Umbilical cord (tissue), 2 donors: ENCODE measurements around the gene PYDC1. TPM values are rescaled to one million over a fixed set of nuclear protein-coding genes. Genes with fewer than 3 reads are reported as not detected.
"Not testable (repeated sequence)": the region's sequence is repeated elsewhere in the genome, so short reads cannot be mapped to it uniquely, and the experiment has no call there.

Experiments used
- DNase-seq: peaks from one replicate; pipeline ENCODE4 v3.0.0-alpha.2; 2015; ENCODE audit warnings: low spot score
- total RNA-seq: library from RNA; depleted of rRNA; stranded (reverse); fragments of >200 nt; gene quantifications from one replicate; pipeline ENCODE4 v1.2.3, GENCODE V29; 2014; ENCODE audit warnings: low replicate concordance; ENCODE audit not compliant: insufficient read depth

Gene PYDC1
- not detected for total RNA-seq

GRCh38 chr16:31216422-31217135, at the start of gene PYDC1:
Gene PYDC1 (minus strand): TSS chr16:31217135. CDS start chr16:31217028, 107 bp downstream.
- no peak for DNase-seq

- DNase-seq: no peak
These were observed 48.7 kb upstream of the PYDC1 start for GRCh38 chr16:31265329-31266245.

- DNase-seq: no peak
These were observed 45.1 kb upstream of the PYDC1 start for GRCh38 chr16:31262084-31262483.

- no peak for DNase-seq
These were observed 43.4 kb upstream of the PYDC1 start for GRCh38 chr16:31260136-31260931.

- DNase-seq: no peak
These were observed 41.4 kb upstream of the PYDC1 start for GRCh38 chr16:31258366-31258765.

GRCh38 chr16:31256466-31256865, 39.5 kb upstream of the PYDC1 start:
- DNase-seq: no peak

DNA sequence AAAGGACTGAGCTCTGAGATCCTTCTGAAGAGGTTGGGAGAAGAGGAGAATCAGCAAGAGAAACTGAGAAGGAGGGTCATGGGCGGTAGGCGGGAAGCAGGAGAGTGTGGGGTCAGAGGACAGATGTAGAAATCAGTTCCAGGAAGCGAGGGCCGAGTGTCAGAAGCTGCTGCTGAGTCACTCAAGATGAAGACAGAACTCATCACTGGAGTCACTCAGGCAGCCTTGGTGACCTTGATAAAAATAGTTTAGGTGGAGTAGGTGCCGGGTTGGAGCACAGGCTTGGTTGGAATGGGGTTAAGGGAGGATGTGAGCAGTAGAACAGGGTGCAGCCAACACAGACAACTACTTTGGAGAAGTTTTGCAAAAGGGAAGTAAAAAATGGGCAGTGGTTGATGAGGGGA, 36.7 kb upstream of the PYDC1 start:
- peak; percentile 12 for DNase-seq

DNA sequence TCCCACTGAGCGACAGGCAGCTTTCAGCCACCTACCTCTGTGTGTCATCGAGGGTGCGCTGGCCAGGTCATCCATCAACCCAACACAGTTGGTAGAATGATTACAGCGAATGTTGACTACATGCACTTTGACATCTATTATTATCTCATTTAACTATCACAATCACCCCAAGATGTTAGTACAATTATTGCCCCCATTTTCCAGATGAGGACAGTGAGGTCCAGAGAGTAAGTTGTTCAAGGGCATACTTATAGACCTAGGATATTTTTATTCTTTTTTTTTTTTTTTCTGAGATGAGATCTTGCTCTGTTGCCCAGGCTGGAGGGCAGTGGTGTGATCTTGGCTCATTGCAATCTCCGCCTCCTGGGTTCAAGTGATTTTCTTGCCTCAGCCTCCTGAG, 34.5 kb upstream of the PYDC1 start:
- DNase-seq: no peak

- DNase-seq: no peak
These were observed 33.9 kb upstream of the PYDC1 start for GRCh38 chr16:31250782-31251384.

DNA sequence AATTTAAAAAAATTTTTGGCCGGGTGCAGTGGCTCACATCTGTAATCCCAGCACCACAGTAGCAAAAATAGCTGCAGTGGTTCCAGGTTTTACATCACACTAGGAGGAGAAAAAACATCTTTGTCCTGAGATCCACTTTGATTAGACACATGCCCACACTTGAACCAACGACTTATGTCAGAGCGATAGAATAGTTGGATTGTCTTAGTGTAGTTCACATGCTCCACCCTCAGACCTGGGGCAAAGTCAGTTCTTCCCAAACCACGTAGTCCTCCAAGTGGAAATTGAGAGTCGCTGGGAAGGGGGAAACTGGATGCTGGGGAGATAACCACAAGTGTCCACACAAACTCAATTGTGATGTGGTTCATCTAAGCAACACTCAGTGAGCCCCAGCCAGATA, 31.4 kb upstream of the PYDC1 start:
- no peak for DNase-seq

DNA sequence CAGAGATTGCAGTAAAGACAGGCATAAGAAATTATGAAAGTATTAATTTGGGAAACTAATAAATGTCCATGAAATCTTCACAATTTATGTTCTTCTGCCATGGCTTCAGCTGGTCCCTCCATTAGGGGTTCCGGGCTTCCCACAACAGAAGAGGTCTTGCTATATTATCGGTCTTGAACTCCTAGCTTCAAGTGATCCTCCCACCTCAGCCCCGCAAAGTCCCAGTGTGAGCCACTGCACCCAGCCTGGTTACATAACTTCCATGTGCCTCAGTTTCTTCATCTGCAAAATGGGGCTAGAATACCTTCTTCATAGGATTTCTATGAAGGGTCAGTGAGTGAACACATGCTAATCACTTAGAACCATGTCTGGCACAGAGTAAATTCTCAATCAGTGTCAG, 29.4 kb upstream of the PYDC1 start:
- DNase-seq: no peak

DNA sequence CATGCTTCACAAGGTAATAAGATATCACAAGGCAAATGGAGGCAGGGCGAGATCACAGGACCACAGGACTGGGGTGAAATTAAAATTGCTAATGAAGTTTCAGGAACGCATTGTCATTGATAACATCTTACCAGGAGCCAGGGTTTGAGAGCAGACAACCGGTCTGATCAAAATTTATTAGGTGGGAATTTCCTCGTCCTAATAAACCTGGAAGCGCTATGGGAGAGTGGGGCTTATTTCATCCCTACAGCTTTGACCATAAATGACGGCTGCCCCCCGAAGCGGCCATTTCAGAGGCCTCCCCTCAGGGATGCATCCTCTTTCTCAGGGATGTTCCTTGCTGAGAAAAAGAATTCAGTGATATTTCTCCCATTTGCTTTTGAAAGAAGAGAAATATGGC, 28.7 kb upstream of the PYDC1 start:
- DNase-seq: not testable (repeated sequence)

- peak; percentile 37 for DNase-seq
These were observed 27.1 kb upstream of the PYDC1 start for GRCh38 chr16:31243734-31244670.

DNA sequence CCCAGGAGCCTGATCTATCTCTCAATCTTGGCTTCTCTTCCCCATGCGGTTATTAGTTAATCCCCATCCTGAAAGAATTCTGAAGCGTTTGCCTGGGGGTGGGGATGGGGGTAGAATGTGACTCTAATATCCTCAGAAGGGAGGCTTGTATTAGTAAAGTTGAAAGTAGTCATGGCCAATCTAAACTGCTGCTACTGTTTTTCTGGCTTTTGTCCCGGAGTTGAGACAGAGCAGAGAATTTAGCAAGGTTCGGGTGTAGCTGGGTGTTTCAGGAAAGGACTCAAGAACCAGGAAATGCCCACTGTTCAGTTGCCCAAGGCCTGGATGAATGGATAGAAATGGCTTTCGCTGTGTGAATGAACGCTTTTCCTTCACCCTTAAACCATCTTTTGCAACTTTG, 25.3 kb upstream of the PYDC1 start:
- DNase-seq: no peak

- no peak for DNase-seq
These were observed 21.1 kb upstream of the PYDC1 start for GRCh38 chr16:31238041-31238440.

GRCh38 chr16:31229501-31229900, 12.6 kb upstream of the PYDC1 start:
- DNase-seq: no peak

GRCh38 chr16:31228206-31228605, 11.3 kb upstream of the PYDC1 start:
- no peak for DNase-seq

- no peak for DNase-seq
These were observed 8.3 kb upstream of the PYDC1 start for GRCh38 chr16:31225193-31225592.

GRCh38 chr16:31224092-31224955, 7.4 kb upstream of the PYDC1 start:
- no peak for DNase-seq
